Left ventricle myocardium inferior (tissue), 1 donor: ENCODE results near the gene SPATC1L. TPM values are rescaled to one million over a fixed set of nuclear protein-coding genes. Genes with fewer than 3 reads are reported as not detected.
A peak's percentile ranks its signal among the peaks of the same experiment; 100 is the strongest.
"Not testable (repeated sequence)": the region's sequence is repeated elsewhere in the genome, so short reads cannot be mapped to it uniquely, and the experiment has no call there.

Experiments used
- DNase-seq: peaks from one replicate; pipeline ENCODE4 v3.0.0-alpha.2; 2020
- H3K27ac ChIP-seq: fragments of 200-600 bp; replicated peaks from 2 replicates; pipeline ENCODE4 v1.8.0; 2021
- H3K27me3 ChIP-seq: fragments of 200-600 bp; 2 replicates; pipeline ENCODE4 v1.8.0; 2021; ENCODE audit warnings: low read depth
- H3K36me3 ChIP-seq: fragments of 200-600 bp; 2 replicates; pipeline ENCODE4 v1.8.0; 2021
- H3K4me1 ChIP-seq: fragments of 200-600 bp; 2 replicates; pipeline ENCODE4 v1.8.0; 2021
- H3K4me3 ChIP-seq: fragments of 200-600 bp; 2 replicates; pipeline ENCODE4 v1.8.0; 2021; ENCODE audit warnings: mild to moderate bottlenecking, moderate library complexity
- H3K9me3 ChIP-seq: fragments of 200-600 bp; replicated peaks from 2 replicates; pipeline ENCODE4 v1.8.0; 2021
- intact Hi-C: fragments of 100-400 bp; cut with micrococcal nuclease; formaldehyde crosslinking; loops from one replicate; pipeline ENCODE4 v1.11.0; 2022
- total RNA-seq: library from RNA; stranded (reverse); fragmentation: NEBNext Ultra II Directional; extraction: Animal tissue kit (Norgen Biotek cat#: 25700); gene quantifications from one replicate; pipeline ENCODE4 v1.2.1, GENCODE V29; 2021
- TF ChIP-seq, protein P1 (sequence below): fragments of 200-600 bp; IDR thresholded peaks from 2 replicates; pipeline ENCODE4 v1.8.0; 2021; ENCODE audit warnings: antibody characterized with exemption, mild to moderate bottlenecking, borderline replicate concordance
- donor health status: DM: no; HTN: yes; CAD: no; lungs with severe emphysema.

The SPATC1L gene
- total RNA-seq, 1 donor from 2014 or later = 7.0 TPM

DNA sequence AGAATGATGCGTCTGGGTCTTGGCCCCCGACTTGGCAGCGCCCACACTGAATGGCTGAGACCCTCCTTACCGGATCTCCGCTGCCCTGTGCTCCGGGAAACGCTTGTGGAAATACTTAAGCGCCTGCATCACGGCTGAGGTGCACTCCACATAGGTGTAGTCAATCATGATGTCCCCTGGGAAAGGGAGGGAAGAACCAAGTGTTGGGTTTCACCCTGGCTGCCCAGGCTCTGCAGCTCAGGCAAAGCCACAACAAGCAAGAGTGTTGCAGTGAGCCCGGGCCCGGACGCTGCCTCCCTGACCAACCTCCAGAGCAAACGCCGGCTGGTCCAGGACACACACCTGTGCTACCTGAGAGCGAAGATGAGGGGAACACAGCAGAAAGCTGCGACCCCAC is 21.5 kb upstream of the SPATC1L start:
- intact Hi-C loops = no loop called here
- H3K27me3 ChIP-seq = no peaks in the 10 kb centered on the region
- DNase-seq = peak; percentile 10
- peaks cover 86% of the 10 kb centered on the region for H3K36me3 ChIP-seq
- H3K4me1 ChIP-seq = peaks cover 19% of the 10 kb centered on the region
- TF ChIP-seq, protein P1, sequence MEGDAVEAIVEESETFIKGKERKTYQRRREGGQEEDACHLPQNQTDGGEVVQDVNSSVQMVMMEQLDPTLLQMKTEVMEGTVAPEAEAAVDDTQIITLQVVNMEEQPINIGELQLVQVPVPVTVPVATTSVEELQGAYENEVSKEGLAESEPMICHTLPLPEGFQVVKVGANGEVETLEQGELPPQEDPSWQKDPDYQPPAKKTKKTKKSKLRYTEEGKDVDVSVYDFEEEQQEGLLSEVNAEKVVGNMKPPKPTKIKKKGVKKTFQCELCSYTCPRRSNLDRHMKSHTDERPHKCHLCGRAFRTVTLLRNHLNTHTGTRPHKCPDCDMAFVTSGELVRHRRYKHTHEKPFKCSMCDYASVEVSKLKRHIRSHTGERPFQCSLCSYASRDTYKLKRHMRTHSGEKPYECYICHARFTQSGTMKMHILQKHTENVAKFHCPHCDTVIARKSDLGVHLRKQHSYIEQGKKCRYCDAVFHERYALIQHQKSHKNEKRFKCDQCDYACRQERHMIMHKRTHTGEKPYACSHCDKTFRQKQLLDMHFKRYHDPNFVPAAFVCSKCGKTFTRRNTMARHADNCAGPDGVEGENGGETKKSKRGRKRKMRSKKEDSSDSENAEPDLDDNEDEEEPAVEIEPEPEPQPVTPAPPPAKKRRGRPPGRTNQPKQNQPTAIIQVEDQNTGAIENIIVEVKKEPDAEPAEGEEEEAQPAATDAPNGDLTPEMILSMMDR = no peak
- no peak overlapping the region for H3K4me3 ChIP-seq
- no peaks in the 10 kb centered on the region for H3K9me3 ChIP-seq
- no peak overlapping the region for H3K27ac ChIP-seq

DNA sequence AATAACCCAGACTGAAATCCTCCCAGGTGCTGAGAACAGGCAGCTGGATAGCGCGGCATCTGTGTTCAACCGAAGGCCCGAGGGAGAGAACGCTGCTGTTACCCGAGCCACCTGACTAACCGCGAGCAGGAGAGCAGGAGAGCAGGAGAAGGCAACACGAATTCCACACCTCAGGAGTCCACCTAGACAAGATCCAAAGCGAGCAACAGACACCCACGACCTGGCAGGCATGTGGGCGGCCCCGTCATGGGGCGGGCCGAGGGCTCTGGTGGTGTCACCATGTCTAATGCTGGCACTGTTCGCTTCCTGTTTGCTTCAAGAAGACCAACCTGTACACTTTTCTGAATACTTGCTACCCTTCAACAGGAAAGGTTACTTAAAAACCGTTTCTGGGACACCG is 20.9 kb upstream of the SPATC1L start:
- H3K4me1 ChIP-seq = peaks cover 19% of the 10 kb centered on the region
- peak overlapping the region; percentile 76 for H3K27ac ChIP-seq
- DNase-seq = peak; percentile 4
- intact Hi-C loops = no loop called here
- no peaks in the 10 kb centered on the region for H3K9me3 ChIP-seq
- TF ChIP-seq, protein P1 = no peak
- H3K36me3 ChIP-seq = peaks cover 85% of the 10 kb centered on the region
- no peaks in the 10 kb centered on the region for H3K27me3 ChIP-seq
- no peak overlapping the region for H3K4me3 ChIP-seq

DNA sequence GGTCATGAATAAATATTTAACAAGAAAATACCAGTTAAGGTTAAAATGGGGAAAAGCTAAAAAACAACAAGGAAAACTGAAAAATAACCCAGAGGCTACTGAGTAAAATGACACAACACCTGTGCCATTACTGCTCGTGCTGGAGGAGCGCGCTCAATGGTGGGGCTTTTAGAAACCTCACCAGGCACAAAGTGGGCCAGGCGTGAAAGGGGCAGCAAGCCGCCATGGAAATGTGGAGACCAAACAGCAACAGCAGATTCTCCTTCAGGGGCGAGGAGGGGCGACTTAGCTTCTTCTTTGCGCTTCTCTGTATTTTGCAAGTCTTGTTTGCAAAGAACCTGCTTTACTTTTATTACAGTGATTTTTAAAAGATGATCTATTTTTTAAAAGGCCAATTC is 18.9 kb upstream of the SPATC1L start:
- DNase-seq = peak; percentile 4
- no peak overlapping the region for H3K4me3 ChIP-seq
- no peaks in the 10 kb centered on the region for H3K9me3 ChIP-seq
- H3K27me3 ChIP-seq = no peaks in the 10 kb centered on the region
- H3K36me3 ChIP-seq = peaks cover 81% of the 10 kb centered on the region
- intact Hi-C loops = no loop called here
- H3K27ac ChIP-seq = peak overlapping the region; percentile 76
- H3K4me1 ChIP-seq = peaks cover 19% of the 10 kb centered on the region
- TF ChIP-seq, protein P1 = no peak

DNA sequence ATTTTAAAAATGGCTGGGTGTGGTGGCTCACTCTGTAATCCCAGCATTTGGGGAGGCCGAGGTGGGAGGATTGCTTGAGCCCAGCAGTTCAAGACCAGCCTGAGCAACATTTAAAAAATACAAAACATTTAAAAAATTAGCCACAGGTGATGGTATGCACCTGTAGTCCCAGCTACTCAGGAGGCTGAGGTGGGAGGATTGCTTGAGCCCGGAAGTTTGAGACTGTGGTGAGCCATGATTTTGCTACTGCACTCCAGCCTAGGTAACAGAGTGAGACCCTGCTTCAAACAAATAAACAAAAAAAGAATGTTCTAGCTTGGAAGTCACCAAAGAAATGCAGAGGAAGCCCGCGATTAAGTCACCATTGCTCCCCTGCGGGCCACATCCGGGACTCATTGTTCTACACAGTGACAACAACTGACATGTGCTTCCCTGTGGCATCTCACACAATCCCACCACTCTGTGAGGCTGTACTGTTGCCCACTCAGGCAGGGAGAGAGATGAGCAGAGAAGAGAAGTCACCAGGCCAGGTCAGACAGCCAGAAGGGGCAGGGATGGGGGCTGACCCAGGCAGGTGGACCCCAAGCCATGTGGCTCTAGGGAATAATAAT is 18.4 kb upstream of the SPATC1L start:
- no peaks in the 10 kb centered on the region for H3K27me3 ChIP-seq
- TF ChIP-seq, protein P1 = no peak
- H3K36me3 ChIP-seq = peaks cover 81% of the 10 kb centered on the region
- no peak overlapping the region for H3K4me3 ChIP-seq
- H3K4me1 ChIP-seq = peaks cover 19% of the 10 kb centered on the region
- no peaks in the 10 kb centered on the region for H3K9me3 ChIP-seq
- intact Hi-C loops = no loop called here
- H3K27ac ChIP-seq = peak overlapping the region; percentile 76
- peak; percentile 14 for DNase-seq

DNA sequence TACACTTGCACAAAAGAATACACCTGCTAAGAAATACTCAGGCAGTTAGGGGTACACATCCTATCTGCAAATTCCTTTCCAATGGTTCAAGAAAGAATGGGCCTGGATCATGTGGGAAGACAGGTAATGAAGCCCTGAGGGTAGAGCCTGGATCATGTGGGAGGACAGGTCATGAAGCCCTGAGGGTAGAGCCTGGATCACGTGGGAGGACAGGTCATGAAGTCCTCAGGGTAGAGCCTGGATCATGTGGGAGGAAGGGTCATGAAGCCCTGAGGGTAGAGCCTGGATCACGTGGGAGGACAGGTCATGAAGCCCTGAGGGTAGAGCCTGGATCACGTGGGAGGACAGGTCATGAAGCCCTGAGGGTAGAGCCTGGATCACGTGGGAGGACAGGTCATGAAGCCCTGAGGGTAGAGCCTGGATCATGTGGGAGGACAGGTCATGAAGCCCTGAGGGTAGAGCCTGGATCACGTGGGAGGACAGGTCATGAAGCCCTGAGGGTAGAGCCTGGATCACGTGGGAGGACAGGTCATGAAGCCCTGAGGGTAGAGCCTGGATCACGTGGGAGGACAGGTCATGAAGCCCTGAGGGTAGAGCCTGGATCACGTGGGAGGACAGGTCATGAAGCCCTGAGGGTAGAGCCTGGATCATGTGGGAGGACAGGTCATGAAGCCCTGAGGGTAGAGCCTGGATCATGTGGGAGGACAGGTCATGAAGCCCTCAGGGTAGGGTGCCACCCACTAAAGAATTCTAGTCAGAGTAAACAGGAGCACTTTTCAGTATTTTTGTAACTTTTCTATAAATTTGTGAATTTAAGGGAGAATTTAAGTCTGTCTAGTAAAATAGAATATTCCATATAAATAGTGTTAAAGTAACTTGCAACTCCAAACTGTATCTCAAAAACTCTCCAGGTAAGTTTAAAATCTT is 16.9 kb upstream of the SPATC1L start:
- H3K27me3 ChIP-seq, DNase-seq, H3K4me3 ChIP-seq, intact Hi-C loops, H3K9me3 ChIP-seq, H3K27ac ChIP-seq: not testable (repeated sequence)
- Histone ChIP-seq H3K36me3 (peaks cover 81% of the 10 kb centered on the region), H3K4me1 (peaks cover 19% of the 10 kb centered on the region)
